Measurements from ENCODE around the gene FCN3. TPM values are rescaled to one million over a fixed set of nuclear protein-coding genes. Genes with fewer than 3 reads are reported as not detected.
"Not testable (repeated sequence)": the region's sequence is repeated elsewhere in the genome, so short reads cannot be mapped to it uniquely, and the experiment has no call there.

Gene FCN3
- total and polyA plus RNA-seq, 2 experiments from 2014 or later: not detected

- no peaks in the 10 kb centered on the region for H4K20me1 ChIP-seq (ENCODE audit: insufficient read depth, poor library complexity, severe bottlenecking)
- H3K27me3 ChIP-seq: no peaks in the 10 kb centered on the region
- H3K27ac ChIP-seq: no peak overlapping the region
- no peak overlapping the region for H3K4me3 ChIP-seq
- H2AFZ ChIP-seq: peak overlapping the region; percentile 38
- H3K79me2 ChIP-seq: no peaks in the 10 kb centered on the region
- TF ChIP-seq EZH2phosphoT487 (IDR thresholded peaks at IDR 0.05; ENCODE audit: low read depth, severe bottlenecking, unreplicated experiment) (no peak), CTCF (IDR thresholded peaks at IDR 0.05; ENCODE audit: poor library complexity) (no peak), EZH2 (IDR thresholded peaks at IDR 0.05; ENCODE audit: borderline replicate concordance) (no peak)
- H3K9me3 ChIP-seq (ENCODE audit: low read depth): no peaks in the 10 kb centered on the region
- H3K4me1 ChIP-seq (ENCODE audit: insufficient read depth): peaks cover 8% of the 10 kb centered on the region
- H3K36me3 ChIP-seq (replicated peaks; ENCODE audit: insufficient read depth, low read depth): no peaks in the 10 kb centered on the region
- peak; percentile 78 for DNase-seq (ENCODE audit: low spot score)
- H3K9me2 ChIP-seq (replicated peaks; ENCODE audit: insufficient read depth): no peaks in the 10 kb centered on the region
- peak overlapping the region; percentile 92 for H3K4me2 ChIP-seq
- 24% methylated on average over 12 of the region's 13 CpGs for WGBS (ENCODE audit: low lambda C conversion rate, missing lambda C conversion rate)
These were observed 17.0 kb upstream of the FCN3 start for GRCh38 chr1:27391511-27392095.

GRCh38 chr1:27388337-27389005 is 13.8 kb upstream of the FCN3 start:
- H3K27ac ChIP-seq: no peak overlapping the region
- TF ChIP-seq CTCF (IDR thresholded peaks at IDR 0.05; ENCODE audit: poor library complexity): peak; percentile 79
- no peak for TF ChIP-seq EZH2 (IDR thresholded peaks at IDR 0.05; ENCODE audit: borderline replicate concordance)
- TF ChIP-seq EZH2phosphoT487 (IDR thresholded peaks at IDR 0.05; ENCODE audit: low read depth, severe bottlenecking, unreplicated experiment): no peak
- no peak overlapping the region for H3K4me3 ChIP-seq
- 40% methylated on average over 5 of the region's 5 CpGs for WGBS (ENCODE audit: low lambda C conversion rate, missing lambda C conversion rate)
- no peaks in the 10 kb centered on the region for H3K27me3 ChIP-seq
- H2AFZ ChIP-seq: no peak overlapping the region
- peak; percentile 84 for DNase-seq (ENCODE audit: low spot score)
- H3K9me2 ChIP-seq (replicated peaks; ENCODE audit: insufficient read depth): no peaks in the 10 kb centered on the region
- H3K79me2 ChIP-seq: no peaks in the 10 kb centered on the region
- H4K20me1 ChIP-seq (ENCODE audit: insufficient read depth, poor library complexity, severe bottlenecking): no peaks in the 10 kb centered on the region
- no peak overlapping the region for H3K4me2 ChIP-seq
- peaks cover 8% of the 10 kb centered on the region for H3K4me1 ChIP-seq (ENCODE audit: insufficient read depth)
- no peaks in the 10 kb centered on the region for H3K9me3 ChIP-seq (ENCODE audit: low read depth)
- no peaks in the 10 kb centered on the region for H3K36me3 ChIP-seq (replicated peaks; ENCODE audit: insufficient read depth, low read depth)

- not testable (repeated sequence) for H3K79me2 ChIP-seq; DNase-seq (ENCODE audit: low spot score); H3K4me2 ChIP-seq; H3K4me1 ChIP-seq (ENCODE audit: insufficient read depth); H2AFZ ChIP-seq; H3K9me2 ChIP-seq (replicated peaks; ENCODE audit: insufficient read depth); H3K4me3 ChIP-seq; H3K9me3 ChIP-seq (ENCODE audit: low read depth); H3K36me3 ChIP-seq (replicated peaks; ENCODE audit: insufficient read depth, low read depth); H4K20me1 ChIP-seq (ENCODE audit: insufficient read depth, poor library complexity, severe bottlenecking); H3K27me3 ChIP-seq; H3K27ac ChIP-seq
- 94% methylated on average over 3 of the region's 3 CpGs for WGBS (ENCODE audit: low lambda C conversion rate, missing lambda C conversion rate)
These were observed 10.2 kb upstream of the FCN3 start for GRCh38 chr1:27384797-27385196.

- 95% methylated on average over 10 of the region's 13 CpGs for WGBS (ENCODE audit: low lambda C conversion rate, missing lambda C conversion rate)
- Histone ChIP-seq H3K4me2 (no peak overlapping the region), H3K27ac (no peak overlapping the region), H3K9me2 (replicated peaks; ENCODE audit: insufficient read depth) (no peaks in the 10 kb centered on the region), H3K4me3 (no peak overlapping the region), H3K36me3 (replicated peaks; ENCODE audit: insufficient read depth, low read depth) (no peaks in the 10 kb centered on the region), H3K4me1 (ENCODE audit: insufficient read depth) (no peaks in the 10 kb centered on the region), H3K9me3 (ENCODE audit: low read depth) (no peaks in the 10 kb centered on the region), H4K20me1 (ENCODE audit: insufficient read depth, poor library complexity, severe bottlenecking) (no peaks in the 10 kb centered on the region), H2AFZ (no peak overlapping the region), H3K27me3 (no peaks in the 10 kb centered on the region), H3K79me2 (no peaks in the 10 kb centered on the region)
- TF ChIP-seq CTCF (IDR thresholded peaks at IDR 0.05; ENCODE audit: poor library complexity) (no peak), EZH2phosphoT487 (IDR thresholded peaks at IDR 0.05; ENCODE audit: low read depth, severe bottlenecking, unreplicated experiment) (no peak), EZH2 (IDR thresholded peaks at IDR 0.05; ENCODE audit: borderline replicate concordance) (no peak)
- DNase-seq (ENCODE audit: low spot score): no peak
These were observed 9.0 kb upstream of the FCN3 start for GRCh38 chr1:27383661-27384060.

All from hepatocyte (in vitro differentiated cells).